Cardiac fibroblast (primary cell): ENCODE measurements around the gene EGFLAM.
A peak's percentile ranks its signal among the peaks of the same experiment; 100 is the strongest.

Experiments
- DNase-seq, 2 donors: peaks; one replicate each; pipeline versions ENCODE4 v3.0.0 to v3.0.0-alpha.2; 2010; ENCODE audit warnings: low read depth in 2 of 2
- H3K4me3 ChIP-seq, 2 donors: replicated peaks in 1 of 2; 1 replicate in 1 of 2; 2 replicates in 1 of 2; pipeline ENCODE4 v1.5.1; 2011; ENCODE audit warnings: low read depth in 2 of 2, low read length in 2 of 2, mild to moderate bottlenecking in 2 of 2, moderate library complexity in 1 of 2
- CTCF ChIP-seq: IDR thresholded peaks from one replicate; pipeline ENCODE4 v1.5.1; 2011; ENCODE audit warnings: low read depth, mild to moderate bottlenecking, low read length, inconsistent platforms

EGFLAM gene

GRCh38 chr5:38423276-38424147, 165.2 kb downstream of the EGFLAM start:
- no peak overlapping the region for H3K4me3 ChIP-seq
- TF ChIP-seq CTCF: no peak
- no peak for DNase-seq

GRCh38 chr5:38424148-38425060, 166.0 kb downstream of the EGFLAM start:
- H3K4me3 ChIP-seq: no peak overlapping the region
- DNase-seq: no peak
- TF ChIP-seq CTCF: no peak

GRCh38 chr5:38426490-38426889, 168.1 kb downstream of the EGFLAM start:
- DNase-seq: peak; percentile 28 to 68
- no peak overlapping the region for H3K4me3 ChIP-seq
- TF ChIP-seq CTCF: no peak

- peak in 1 of 2 donors; percentile 51 for DNase-seq
- TF ChIP-seq CTCF: no peak
- H3K4me3 ChIP-seq: no peak overlapping the region
These were observed 168.9 kb downstream of the EGFLAM start for GRCh38 chr5:38426986-38427950.

GRCh38 chr5:38431242-38431853, 173.0 kb downstream of the EGFLAM start:
- no peak for DNase-seq
- no peak for TF ChIP-seq CTCF
- no peak overlapping the region for H3K4me3 ChIP-seq
